Measurements from ENCODE around the gene NKX6-1. TPM values are rescaled to one million over a fixed set of nuclear protein-coding genes. Genes with fewer than 3 reads are reported as not detected.

The NKX6-1 gene
- total RNA-seq: not detected

DNA sequence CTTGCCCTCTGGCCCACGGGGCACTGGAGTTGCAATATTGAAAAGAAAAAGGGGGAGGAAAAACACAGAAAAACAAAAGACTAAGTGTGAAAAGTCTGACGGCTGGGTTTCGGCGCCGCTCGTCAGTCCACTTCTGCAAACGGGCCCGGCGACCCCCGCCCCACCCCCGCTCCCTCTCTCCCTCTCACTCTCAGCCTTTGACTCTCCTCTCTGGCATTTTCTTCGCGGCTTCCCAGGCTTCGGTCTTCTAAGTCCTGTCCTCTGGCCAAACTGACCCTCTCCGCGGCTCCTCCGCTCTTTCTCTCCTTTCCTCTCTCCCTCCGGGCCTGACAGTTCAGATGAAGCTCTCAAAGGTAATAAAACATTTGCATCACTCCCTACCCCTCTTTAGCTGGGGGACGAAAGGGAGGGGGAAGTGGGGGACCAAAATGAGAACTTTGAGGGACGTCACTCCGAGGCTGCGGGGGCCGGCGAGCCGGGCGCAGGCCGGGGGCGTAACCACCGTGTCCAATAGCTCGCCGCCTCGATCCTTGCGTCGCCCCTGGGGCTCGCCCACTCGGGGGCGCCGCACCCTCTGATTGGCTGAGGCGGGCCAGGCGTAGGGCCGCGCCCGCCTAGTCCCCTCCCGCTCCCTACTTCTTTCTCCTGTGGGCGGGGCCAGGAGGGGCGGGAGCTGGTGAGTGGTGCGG is at the start of gene NKX6-1:
NKX6-1 (minus strand) TSS at position 358 of the 689 bp plus-strand sequence. CDS start 1,064 bp downstream, outside the sequence.
- DNase-seq: no peak

DNA sequence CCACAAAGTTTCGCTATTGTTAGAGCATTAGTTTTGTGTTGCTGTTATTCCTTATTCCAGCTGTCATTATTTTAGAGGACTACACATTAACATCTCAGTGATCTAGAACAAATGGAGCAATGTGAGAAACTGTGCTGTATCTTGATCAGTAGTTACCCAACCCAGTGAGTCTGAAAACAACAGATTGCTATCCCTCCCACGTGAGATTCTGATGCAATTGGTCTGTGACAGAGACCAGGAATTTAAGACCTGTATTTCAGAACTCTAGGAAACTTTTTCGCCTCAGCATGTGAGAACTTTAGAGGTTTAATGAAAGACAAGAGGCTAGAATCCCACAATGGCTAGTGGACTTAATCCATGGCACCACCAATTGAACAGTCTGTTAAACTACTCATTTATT is 48.1 kb upstream of the NKX6-1 start:
- DNase-seq: no peak

DNA sequence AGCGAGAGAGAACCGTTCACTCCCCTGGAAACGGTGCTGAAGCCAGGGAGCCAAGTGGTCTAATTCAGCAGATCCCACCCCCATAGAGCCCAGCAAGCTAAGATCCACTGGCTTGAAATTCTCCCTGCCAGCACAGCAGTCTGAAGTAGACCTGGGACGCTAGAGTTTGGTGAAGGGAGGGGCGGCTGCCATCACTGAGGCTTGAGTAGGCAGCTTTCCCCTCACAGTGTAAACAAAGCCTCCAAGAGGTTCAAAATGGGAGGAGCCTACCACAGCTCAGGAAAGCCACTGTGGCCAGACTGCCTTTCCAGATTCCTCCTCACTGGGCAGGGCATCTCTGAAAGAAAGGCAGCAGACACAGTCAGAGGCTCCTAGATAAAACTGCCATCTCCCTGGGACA is 46.0 kb upstream of the NKX6-1 start:
- DNase-seq: no peak

DNA sequence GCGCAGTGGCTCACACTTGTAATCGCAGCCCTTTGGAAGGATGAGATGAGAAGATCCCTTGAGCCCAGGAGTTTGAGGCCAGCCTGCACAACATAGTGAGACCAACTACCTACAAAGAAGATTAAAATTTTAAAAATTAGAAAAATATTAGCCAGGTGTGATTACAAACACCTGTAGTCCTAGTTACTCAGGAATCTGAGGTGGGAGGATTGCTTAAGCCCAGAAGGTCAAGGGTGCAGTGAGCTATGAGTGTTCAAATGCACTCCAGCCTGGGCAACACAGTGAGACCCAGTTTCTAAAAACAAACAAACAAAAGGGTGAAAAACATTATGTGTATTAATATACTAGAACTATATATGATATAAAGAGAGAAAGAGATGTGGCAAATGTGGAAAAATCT is 36.8 kb upstream of the NKX6-1 start:
- DNase-seq: no peak

DNA sequence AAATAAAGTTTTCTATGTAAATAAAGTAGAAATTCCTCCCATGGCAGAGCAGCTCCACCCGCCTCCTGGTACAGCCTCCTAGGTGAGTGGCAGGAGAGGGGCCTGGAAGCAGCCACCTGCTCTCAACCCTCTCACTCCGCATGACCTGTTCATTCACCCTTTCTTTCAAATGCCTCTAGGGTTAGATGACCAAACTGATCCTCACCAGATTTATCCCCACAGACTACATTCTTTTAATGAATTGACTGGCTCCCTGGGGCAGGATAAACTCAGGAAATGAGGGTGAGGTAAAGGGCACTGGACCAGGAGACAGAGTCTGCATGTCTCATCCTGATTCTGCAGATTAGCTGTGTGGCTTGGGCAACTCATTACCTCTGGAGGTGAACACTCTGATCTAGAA is 32.6 kb upstream of the NKX6-1 start:
- no peak for DNase-seq

DNA sequence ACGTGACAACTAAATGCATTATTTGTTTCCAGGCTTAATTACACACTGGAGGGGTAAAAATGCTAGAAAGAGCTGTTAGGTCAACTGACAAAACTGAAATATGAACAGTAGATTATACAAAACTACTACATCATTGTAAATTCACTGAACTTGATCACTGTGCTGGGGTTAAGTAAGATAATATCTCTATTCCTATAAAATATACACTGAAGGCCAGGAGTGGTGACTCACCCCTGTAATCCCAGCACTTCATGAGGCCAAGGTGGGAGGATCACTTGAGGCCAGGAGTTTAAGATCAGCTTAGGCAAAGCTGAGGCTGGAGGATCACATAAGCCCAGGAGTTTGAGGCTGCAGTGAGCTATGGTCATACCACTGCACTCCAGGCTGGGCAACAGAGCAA is 31.8 kb upstream of the NKX6-1 start:
- DNase-seq: no peak

DNA sequence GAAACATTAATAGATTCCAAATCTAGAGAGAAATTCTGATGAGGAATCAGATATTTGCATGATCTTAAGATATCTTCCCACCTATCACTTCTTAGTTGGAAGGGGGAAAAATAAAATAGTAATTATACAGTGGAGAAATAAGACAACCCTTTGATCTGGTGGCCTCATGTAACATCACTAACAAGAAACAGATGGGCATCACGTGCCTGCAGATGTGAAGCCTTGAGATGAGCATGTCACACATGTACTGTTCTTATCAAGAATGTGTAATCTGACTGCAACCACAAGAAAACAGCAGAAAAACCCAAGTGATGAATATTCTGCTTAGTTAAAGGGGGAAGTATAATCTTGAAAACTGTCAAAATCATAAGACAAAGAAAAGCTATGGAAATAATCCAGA is 31.4 kb upstream of the NKX6-1 start:
- no peak for DNase-seq

DNA sequence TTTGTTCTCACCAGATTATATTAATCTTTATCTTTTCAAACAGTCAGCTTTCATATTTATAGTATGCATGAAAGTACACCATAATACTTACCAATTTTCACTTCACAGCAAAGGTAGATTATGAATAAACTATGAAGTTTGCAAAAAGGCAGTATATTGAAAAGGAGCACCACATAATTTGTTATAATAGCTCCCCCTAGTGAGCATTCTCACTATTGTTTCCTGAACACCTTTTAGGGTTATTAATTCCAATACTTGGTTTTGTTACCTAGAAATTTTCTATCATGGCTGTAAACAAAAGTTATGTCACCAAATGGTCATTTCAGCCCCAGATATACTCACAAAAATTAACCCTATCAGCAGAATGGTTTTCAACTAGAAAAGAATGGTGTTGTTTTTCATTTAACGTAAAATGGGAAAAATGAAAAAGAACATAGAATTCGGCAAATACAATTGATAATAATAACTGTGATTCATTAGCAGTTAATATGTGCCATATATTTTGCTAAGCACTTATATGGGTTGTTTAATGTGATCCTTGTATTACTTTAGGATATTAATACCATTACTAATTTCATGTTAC is 30.2 kb upstream of the NKX6-1 start:
- DNase-seq: no peak

DNA sequence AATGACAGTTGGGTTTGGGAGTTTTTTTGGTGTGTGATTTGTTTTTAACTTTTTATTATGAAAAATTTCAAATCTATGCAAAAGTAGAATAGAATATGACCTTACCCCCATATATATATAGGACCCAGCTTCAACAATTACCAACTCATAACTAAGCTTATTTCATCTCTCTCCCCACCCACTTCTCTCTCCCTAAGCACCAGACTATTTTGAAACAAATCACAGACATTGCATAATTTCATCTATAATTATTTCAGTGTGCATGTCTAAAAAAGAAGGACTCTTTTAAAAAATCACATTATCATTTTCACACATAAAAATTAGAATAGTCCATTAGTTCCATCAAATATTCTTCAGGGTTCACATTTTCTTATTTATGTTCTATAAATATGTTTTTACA is 28.3 kb upstream of the NKX6-1 start:
- DNase-seq: no peak

DNA sequence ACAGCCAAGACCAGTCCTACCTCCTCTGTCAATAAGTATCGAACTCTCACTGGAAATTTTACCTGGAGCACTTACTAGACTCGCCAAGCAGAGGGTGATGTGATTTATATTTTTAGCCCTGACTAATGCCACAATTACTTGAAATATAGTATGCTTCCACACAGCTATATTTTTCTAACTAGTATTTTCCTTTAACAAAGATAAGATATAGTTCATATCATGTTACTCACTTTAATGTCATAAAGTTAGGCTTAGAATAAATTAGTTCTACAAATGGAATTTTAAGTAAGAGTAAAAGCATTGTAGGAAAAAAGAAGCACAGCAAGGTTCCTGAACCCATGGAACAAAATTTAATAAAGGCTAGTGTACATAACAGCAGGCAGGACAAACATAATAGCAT is 16.0 kb upstream of the NKX6-1 start:
- no peak for DNase-seq

DNA sequence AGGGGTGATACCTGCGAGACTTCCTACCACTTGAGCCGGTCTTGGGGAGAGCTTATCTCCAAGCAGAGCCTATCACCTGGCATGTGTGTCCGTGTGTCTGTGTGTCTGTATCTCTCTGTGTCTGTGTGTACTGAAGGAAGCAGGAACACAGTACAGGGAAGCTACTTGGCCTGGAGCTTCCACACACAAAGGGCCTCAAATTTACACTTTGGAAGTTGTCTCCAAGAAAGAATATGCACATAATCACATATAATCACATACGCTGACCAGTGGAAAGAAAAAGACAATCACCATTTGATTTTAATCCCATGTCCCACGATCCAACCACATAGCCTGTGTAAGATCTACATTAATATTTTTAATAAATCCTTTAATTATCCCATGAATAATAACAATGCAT is 13.2 kb upstream of the NKX6-1 start:
- DNase-seq: no peak

DNA sequence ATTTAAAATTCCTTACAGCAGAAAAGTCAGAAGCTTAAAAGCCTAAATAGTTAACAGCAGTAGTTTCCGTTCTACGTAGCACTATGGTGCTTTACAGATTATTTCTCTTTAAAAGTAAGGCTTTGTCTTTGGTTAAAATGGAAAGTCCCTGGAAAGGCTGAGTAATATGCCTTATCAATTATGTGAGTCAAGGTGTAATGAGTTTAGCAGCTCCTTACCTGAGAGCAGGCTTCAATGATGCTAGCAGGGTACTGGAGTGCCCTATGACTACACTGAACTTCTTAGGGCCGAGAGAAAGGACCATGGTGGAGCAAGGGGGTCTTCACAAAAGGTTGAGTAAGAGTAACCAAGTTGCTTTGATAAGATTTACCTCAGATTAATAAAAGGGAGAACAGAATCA is 12.6 kb upstream of the NKX6-1 start:
- no peak for DNase-seq

DNA sequence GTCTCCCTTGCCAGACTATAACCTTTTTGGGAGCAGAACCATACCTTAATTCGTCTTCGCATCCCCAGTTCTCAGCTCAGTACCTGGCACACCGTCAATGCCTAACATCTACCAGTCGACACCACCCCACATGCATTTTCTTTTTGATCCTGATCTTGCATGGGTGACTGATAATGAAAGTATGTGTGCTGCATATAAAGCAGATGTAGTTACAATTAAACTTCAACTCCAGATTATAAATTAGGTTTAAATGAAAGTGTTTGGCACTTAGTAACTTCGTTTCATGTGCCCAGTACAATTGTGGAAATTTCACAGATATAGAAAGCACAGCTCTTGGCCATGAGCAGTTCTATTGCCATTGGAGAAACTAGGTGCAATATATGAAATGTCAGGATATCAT is 8.8 kb upstream of the NKX6-1 start:
- DNase-seq: no peak

DNA sequence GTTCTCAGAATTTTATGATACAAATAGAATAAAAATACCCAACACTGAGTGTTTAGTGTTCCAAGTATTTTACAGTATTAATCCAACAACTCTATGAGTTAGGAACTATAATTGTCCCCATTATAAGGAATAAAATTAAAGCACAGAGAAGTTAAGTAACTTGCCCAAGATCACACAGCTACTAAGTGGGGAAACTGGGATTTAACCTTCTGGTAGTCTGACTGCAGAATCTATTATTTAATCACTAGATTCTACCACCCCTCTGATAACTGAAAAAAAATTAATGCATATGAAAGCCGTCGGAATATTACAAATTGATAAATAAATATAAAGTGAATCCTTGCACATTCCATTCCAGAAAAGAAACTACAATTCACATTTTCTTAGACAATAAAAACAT is 5.7 kb upstream of the NKX6-1 start:
- no peak for DNase-seq

DNA sequence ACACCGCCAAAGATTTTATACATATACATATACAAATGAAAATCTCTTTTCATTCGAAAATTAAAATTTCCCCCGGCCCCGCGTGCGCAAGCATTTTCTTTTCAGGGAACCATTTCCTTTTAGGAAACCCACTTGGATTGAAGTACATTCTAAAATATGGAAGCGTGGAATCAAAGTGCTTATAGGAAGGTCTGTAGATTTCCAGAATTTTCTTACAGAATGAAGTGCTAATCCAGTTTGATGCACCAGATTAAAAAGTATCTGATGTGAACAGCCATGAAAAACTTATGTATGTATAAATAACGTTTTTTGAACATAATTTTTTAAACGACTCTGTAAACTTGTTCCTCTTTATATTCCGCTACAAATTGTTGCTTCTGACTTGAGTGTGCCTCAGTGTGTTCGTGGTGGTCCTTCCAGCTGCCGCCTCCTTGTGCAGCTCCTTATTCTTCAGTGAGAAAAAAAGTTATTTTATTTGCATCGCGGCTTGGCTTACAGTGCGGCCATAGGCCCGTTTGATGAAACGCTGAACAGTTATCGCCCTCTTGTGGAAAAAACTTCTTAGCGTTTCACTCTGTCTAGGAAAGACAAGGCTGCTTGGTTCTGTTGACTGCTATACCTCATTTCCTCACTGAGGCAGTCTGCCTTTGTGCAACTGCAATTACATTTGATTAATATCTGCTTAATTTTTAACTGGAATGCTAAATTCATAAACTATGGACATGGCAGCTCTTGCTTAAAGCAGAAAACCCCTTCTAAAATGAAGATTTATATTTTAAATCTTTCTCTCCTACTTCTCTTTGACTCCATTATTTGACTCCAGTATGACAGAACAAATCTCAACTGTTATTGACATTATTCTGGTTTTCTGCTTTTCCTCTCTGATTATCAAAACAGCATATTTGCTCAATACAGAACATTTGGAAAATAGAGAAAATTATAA is 4.7 kb upstream of the NKX6-1 start:
- DNase-seq: no peak

DNA sequence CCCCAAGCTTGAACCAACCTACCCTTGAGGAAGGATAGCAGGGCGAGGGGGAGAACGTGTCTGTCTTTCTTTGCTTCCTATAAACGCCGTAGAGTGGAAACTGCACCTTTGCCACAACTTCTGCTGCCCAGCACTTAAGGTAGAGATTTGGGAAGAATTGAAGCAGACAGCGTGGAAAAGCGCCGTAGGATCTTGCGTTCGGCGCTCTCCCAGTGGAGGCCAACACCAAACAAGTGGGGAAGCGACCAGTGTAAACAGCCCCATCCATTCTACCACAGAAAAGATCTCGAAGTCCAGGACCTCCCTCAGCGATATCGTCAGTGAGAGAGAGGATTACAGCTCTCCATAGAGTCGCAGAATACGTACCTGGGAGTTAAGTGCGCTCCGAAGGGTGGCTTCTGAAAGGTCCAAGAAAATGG is 3.9 kb upstream of the NKX6-1 start:
- no peak for DNase-seq

DNA sequence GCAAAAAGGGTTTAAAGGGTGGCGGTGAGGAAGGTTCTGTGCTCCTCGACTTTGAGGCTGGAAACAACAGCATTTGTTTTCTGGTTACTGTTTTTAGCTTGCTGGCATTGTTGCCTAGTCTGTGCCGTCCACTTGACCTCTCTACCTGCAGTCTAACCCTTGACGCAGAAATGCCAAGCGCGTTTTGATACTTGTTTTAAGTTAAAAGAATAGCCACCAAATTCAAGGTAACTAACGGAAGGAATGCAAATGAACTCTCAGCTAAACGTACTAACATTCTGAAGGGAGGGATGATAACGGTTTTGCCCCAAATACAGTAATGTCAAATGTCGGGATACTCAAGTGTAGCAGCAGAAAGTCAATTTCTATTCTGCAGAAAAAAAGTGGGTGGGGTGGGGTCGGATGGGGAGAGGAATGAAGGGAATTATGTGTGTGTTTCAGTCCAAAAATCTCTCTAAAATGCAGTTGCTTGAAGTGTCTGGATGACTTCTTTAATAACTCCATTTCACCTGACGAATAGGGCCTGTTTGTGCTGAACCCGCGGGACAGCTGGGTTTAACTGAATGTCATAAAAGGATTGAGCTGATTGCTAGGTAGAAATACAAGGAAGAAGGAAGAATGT is 3.4 kb upstream of the NKX6-1 start:
- no peak for DNase-seq

DNA sequence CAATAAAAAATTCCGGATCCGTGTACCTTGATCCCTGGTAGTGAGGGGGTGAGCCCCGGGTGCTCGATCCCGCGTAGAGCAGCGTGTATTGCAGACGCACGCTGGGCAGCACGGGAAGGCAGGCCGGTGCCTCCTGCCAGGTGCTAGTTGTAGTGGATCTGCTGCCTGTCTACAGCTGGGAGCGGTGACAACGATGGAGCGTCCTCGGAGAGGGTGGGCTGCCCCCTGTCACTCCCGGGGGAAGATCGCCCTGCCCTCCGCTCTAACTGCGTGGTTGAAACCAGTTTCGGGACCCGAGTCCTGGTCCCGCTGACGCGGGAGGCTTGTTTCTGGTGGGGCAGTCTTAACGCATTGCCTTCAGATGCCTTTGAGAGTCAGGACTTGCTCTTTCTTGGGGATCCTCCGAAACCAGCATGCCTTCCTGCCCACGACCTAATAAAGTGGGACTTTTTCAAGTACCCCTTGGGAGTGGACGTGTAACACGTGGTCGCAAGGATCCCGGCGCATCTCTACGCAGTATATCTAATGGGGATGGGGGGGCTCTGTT is 2.7 kb upstream of the NKX6-1 start:
- no peak for DNase-seq

DNA sequence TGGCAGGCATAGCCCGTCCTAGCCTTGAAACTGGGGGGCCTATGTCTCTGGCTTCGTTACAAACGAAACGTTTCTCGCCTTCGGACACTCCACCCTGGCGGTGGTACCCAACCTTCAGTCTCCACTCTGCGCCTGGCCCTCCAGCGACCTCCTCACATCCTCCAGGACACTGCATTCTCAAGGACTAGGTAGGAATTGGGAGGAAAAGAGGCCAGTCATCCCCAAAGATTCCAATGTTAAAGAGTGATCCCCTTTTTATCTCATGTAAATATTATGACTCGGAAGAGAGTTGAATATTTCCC is 2.1 kb upstream of the NKX6-1 start:
- no peak for DNase-seq

DNA sequence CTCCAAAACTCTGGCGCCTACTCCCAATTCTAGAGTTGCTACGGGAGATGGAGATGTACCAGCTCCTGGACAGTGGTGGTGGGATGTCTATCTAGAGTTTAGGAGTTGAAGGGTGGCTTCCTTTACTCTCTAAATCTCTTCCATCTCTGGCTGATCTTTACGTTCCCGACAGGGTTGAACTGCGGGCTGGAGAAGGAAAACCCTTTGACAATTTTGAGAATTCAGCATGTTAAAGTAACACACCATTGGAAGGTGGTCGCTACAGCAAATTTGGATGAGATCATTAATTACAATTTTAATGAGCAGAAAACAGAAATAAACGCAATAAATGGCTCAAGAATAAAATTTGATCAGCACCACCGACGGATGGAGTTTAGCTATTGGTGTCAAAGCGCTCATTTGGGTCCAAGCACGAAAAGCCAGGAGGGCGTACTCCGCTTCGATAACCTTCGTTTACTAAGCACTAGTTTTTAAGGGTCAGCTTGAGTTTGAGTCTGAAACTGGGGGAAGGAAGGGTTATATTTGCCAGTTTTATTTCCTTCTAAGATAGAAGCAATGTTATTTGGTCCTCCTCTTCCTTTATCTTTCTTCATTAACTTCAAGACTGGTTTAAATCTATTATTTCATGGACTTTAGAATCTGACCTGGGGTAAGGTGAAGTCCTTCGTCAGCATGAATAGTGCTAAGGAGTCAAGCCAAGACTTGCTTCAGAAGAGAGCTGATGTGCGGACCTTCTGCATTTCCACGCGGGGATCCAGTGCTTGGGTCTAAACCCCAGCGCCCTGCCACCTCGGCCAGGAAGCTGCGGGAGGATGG is 1.5 kb upstream of the NKX6-1 start:
- DNase-seq: no peak

DNA sequence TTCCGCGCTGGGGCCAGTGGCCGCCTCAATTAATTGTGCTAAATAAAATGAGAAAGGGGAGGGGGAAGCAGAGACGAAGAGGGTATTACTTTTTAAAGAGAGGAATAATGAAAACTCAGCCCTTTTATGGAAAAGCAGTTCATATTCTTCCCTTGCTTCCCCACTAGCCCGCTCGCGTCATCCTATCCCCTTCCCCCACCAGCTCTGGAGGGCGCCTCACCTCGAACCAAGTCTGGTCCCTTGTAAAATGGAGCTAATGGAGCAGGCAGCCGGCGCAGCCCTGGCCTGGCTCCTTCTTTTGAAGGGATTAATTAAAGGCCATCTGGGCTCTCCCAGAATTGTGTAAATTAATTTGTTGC is 511 bp upstream of the NKX6-1 start:
- DNase-seq: no peak

Measured in occipital lobe (tissue), 2 donors.